H1 (cell line): Measurements from ENCODE around the gene RNF114. TPM values are rescaled to one million over a fixed set of nuclear protein-coding genes. Genes with fewer than 3 reads are reported as not detected.

ENCODE experiments used
- CTCF ChIA-PET: fragments of 300-600 bp; sonication (Branson Sonifier 250); formaldehyde crosslinking; loops from one replicate; lab custom pipeline; 2021; ENCODE audit not compliant: partially characterized antibody; lab: Charles Lee
- POLR2A ChIA-PET: fragments of 300-600 bp; sonication (Branson Sonifier 250); formaldehyde crosslinking; loops from one replicate; lab custom pipeline; 2021; ENCODE audit warnings: inconsistent platforms; ENCODE audit not compliant: partially characterized antibody; lab: Charles Lee
- DNase-seq, 2 experiments: peaks; one replicate each; pipeline versions ENCODE4 v3.0.0 to v3.0.0-alpha.2; 2010 to 2022; ENCODE audit warnings: low spot score in 2 of 2, low read depth in 1 of 2, mixed read lengths in 1 of 2
- FAIRE-seq: peaks from 2 replicates; lab custom pipeline; 2011; peaks lifted over from hg19 to GRCh38; lab: Jason Lieb, UNC
- H2AFZ ChIP-seq: 2 replicates; pipeline ENCODE4 v1.8.1; 2012; ENCODE audit warnings: low read length, inconsistent platforms
- H2AK5ac ChIP-seq: 2 replicates; pipeline ENCODE4 v1.6.1; 2013; ENCODE audit warnings: low read depth, low read length
- H2BK120ac ChIP-seq: replicated peaks from 2 replicates; pipeline ENCODE3; 2013; ENCODE audit warnings: low read depth, low read length, inconsistent platforms
- H2BK12ac ChIP-seq: 2 replicates; pipeline ENCODE4 v1.6.1; 2013; ENCODE audit warnings: low read depth, low read length
- H2BK15ac ChIP-seq: 2 replicates; pipeline ENCODE4 v1.6.1; 2013; ENCODE audit warnings: low read length
- H2BK20ac ChIP-seq: 2 replicates; pipeline ENCODE4 v1.6.1; 2013; ENCODE audit warnings: low read length
- H2BK5ac ChIP-seq: 2 replicates; pipeline ENCODE4 v1.6.1; 2013; ENCODE audit warnings: low read depth, low read length
- H3K14ac ChIP-seq: 2 replicates; pipeline ENCODE4 v1.6.1; 2013; ENCODE audit warnings: inconsistent platforms; ENCODE audit not compliant: insufficient read length
- H3K18ac ChIP-seq: 2 replicates; pipeline ENCODE4 v1.6.1; 2013; ENCODE audit warnings: low read length; ENCODE audit errors: extremely low read depth
- H3K23ac ChIP-seq: 2 replicates; pipeline ENCODE4 v1.6.1; 2013; ENCODE audit warnings: inconsistent platforms; ENCODE audit not compliant: insufficient read length
- H3K23me2 ChIP-seq: 2 replicates; pipeline ENCODE4 v1.6.1; 2013; ENCODE audit warnings: low read depth, low read length
- H3K27ac ChIP-seq: 2 replicates; pipeline ENCODE4 v1.6.1; 2011; ENCODE audit warnings: low read depth, low read length, inconsistent platforms
- H3K27me3 ChIP-seq, 4 experiments: replicated peaks in 1 of 4; 1 replicate in 1 of 4; 2 replicates in 3 of 4; pipeline versions ENCODE4 v1.6.1 to v1.8.1; 2011 to 2013; ENCODE audit warnings: low read length in 3 of 4, mild to moderate bottlenecking in 3 of 4, inconsistent platforms in 2 of 4, mixed read lengths in 2 of 4, moderate library complexity in 1 of 4; ENCODE audit not compliant: control insufficient read depth in 3 of 4, insufficient read depth in 3 of 4; ENCODE audit errors: extremely low read depth in 1 of 4
- H3K36me3 ChIP-seq, 4 experiments: 2 replicates each; pipeline versions ENCODE4 v1.6.1 to v1.8.1; 2011 to 2013; ENCODE audit warnings: mild to moderate bottlenecking in 4 of 4, low read length in 3 of 4, moderate library complexity in 2 of 4, control low read depth in 1 of 4, inconsistent platforms in 1 of 4; ENCODE audit not compliant: insufficient read depth in 4 of 4, control insufficient read depth in 2 of 4
- H3K4ac ChIP-seq: replicated peaks from 2 replicates; pipeline ENCODE3; 2013; ENCODE audit warnings: low read length, low read depth, mixed read lengths, inconsistent platforms; ENCODE audit not compliant: insufficient read length
- H3K4me1 ChIP-seq, 4 experiments: replicated peaks in 1 of 4; 1 replicate in 1 of 4; 2 replicates in 3 of 4; pipeline versions ENCODE4 v1.6.1 to v1.8.1; 2011 to 2013; ENCODE audit warnings: low read length in 3 of 4, inconsistent platforms in 2 of 4, mixed read lengths in 1 of 4; ENCODE audit not compliant: insufficient read depth in 4 of 4, control insufficient read depth in 3 of 4
- H3K4me2 ChIP-seq, 2 experiments: 2 replicates each; pipeline versions ENCODE4 v1.6.1 to v1.8.1; 2011 to 2013; ENCODE audit warnings: low read depth in 2 of 2, low read length in 2 of 2, control low read depth in 1 of 2, inconsistent platforms in 1 of 2, mild to moderate bottlenecking in 1 of 2; ENCODE audit not compliant: insufficient read depth in 1 of 2
- H3K4me3 ChIP-seq, 4 experiments: fragments of 200-600, 300-600 bp in 1 of 4; sonication (generic), shearing (Covaris generic), sonication (Bioruptor Twin) in 1 of 4; 2 replicates each; pipeline versions ENCODE4 v1.5.1 to v1.8.1; 2011 to 2016; ENCODE audit warnings: low read length in 4 of 4, low read depth in 3 of 4, control low read depth in 2 of 4, inconsistent platforms in 2 of 4, mild to moderate bottlenecking in 2 of 4, mixed read lengths in 1 of 4, moderate library complexity in 1 of 4; ENCODE audit not compliant: insufficient read depth in 2 of 4; ENCODE audit errors: extremely low read depth in 1 of 4
- H3K56ac ChIP-seq: replicated peaks from 2 replicates; pipeline ENCODE3; 2013; ENCODE audit warnings: low read depth, mild to moderate bottlenecking, mixed read lengths, low read length, inconsistent platforms; ENCODE audit not compliant: insufficient read length
- H3K79me1 ChIP-seq: 2 replicates; pipeline ENCODE4 v1.6.1; 2013; ENCODE audit warnings: low read depth, low read length, control low read depth
- H3K79me2 ChIP-seq, 2 experiments: 2 replicates each; pipeline versions ENCODE4 v1.6.1 to v1.8.1; 2012 to 2013; ENCODE audit warnings: low read length in 2 of 2, mild to moderate bottlenecking in 2 of 2, inconsistent platforms in 1 of 2; ENCODE audit not compliant: insufficient read depth in 2 of 2, control insufficient read depth in 1 of 2
- H3K9ac ChIP-seq, 4 experiments: replicated peaks in 1 of 4; 1 replicate in 1 of 4; 2 replicates in 3 of 4; pipeline versions ENCODE4 v1.6.1 to v1.8.1; 2011 to 2013; ENCODE audit warnings: low read depth in 3 of 4, low read length in 3 of 4, control low read depth in 2 of 4, mild to moderate bottlenecking in 2 of 4, moderate library complexity in 2 of 4, inconsistent platforms in 1 of 4; ENCODE audit errors: extremely low read depth in 1 of 4
- H3K9me3 ChIP-seq, 2 experiments: 2 replicates each; pipeline versions ENCODE4 v1.6.1 to v1.8.1; 2012 to 2013; ENCODE audit warnings: mild to moderate bottlenecking in 2 of 2, moderate library complexity in 2 of 2, control low read depth in 1 of 2, inconsistent platforms in 1 of 2, low read depth in 1 of 2, low read length in 1 of 2, mixed read lengths in 1 of 2; ENCODE audit not compliant: insufficient read depth in 2 of 2
- H4K20me1 ChIP-seq, 2 experiments: replicated peaks in 1 of 2; 2 replicates each; pipeline versions ENCODE3 to v1.8.1; 2011 to 2013; ENCODE audit warnings: inconsistent platforms in 2 of 2, low read length in 2 of 2, mild to moderate bottlenecking in 1 of 2; ENCODE audit not compliant: insufficient read depth in 2 of 2, control insufficient read depth in 1 of 2
- H4K5ac ChIP-seq: 2 replicates; pipeline ENCODE4 v1.6.1; 2013; ENCODE audit warnings: low read length, low read depth, mixed read lengths, inconsistent platforms; ENCODE audit not compliant: insufficient read length
- H4K8ac ChIP-seq: 2 replicates; pipeline ENCODE4 v1.8.0; 2013; ENCODE audit warnings: mild to moderate bottlenecking, moderate library complexity, low read length, inconsistent platforms; ENCODE audit not compliant: insufficient read depth; ENCODE audit errors: extremely low read depth
- H4K91ac ChIP-seq: replicated peaks from 2 replicates; pipeline ENCODE3; 2013; ENCODE audit warnings: low read length, mixed read lengths, inconsistent platforms; ENCODE audit not compliant: insufficient read length
- CHD2 ChIP-seq: IDR thresholded peaks from 2 replicates; pipeline ENCODE4 v1.6.1; 2012; ENCODE audit warnings: low read length, improper control_type of control experiment
- CTBP2 ChIP-seq: IDR thresholded peaks from 2 replicates; pipeline ENCODE4 v1.7.0; 2011; ENCODE audit warnings: borderline replicate concordance, mild to moderate bottlenecking, moderate library complexity, mixed read lengths, low read length; ENCODE audit not compliant: insufficient read depth, insufficient read length
- MAFK ChIP-seq: IDR thresholded peaks from 2 replicates; pipeline ENCODE4 v1.6.1; 2012; ENCODE audit warnings: low read depth, mild to moderate bottlenecking, improper control_type of control experiment, low read length
- PHF8 ChIP-seq: fragments of 200-600 bp; sonication (generic); conservative IDR thresholded peaks from 2 replicates; pipeline ENCODE4 v1.7.1; 2012; ENCODE audit warnings: low read depth, mild to moderate bottlenecking, inconsistent platforms, low read length, moderate library complexity
- POLR2A ChIP-seq, 2 experiments: IDR thresholded peaks; 1 replicate in 1 of 2; 2 replicates in 1 of 2; pipeline ENCODE4 v1.6.1; 2011; ENCODE audit warnings: low read depth in 2 of 2, low read length in 2 of 2, mild to moderate bottlenecking in 2 of 2; ENCODE audit errors: control extremely low read depth in 1 of 2
- POU5F1 ChIP-seq: IDR thresholded peaks from 2 replicates; pipeline ENCODE4 v1.6.1; 2011; ENCODE audit warnings: low read depth, mild to moderate bottlenecking, low read length, moderate library complexity
- RBBP5 ChIP-seq: IDR thresholded peaks from 2 replicates; pipeline ENCODE4 v1.7.1; 2012; ENCODE audit warnings: low read depth, mild to moderate bottlenecking, inconsistent platforms, low read length, moderate library complexity, borderline replicate concordance
- RFX5 ChIP-seq: IDR thresholded peaks from 2 replicates; pipeline ENCODE4 v1.6.1; 2011; ENCODE audit warnings: low read depth, low read length, improper control_type of control experiment, borderline replicate concordance
- SIRT6 ChIP-seq: IDR thresholded peaks from one replicate; pipeline ENCODE4 v1.7.1; 2012; ENCODE audit warnings: low read length, inconsistent platforms
- SUZ12 ChIP-seq: fragments of 200-600 bp; sonication (generic); IDR thresholded peaks from 2 replicates; pipeline ENCODE4 v1.6.1; 2012; ENCODE audit warnings: mild to moderate bottlenecking, inconsistent platforms, low read length, moderate library complexity, mixed read lengths
- TAF1 ChIP-seq: IDR thresholded peaks from 2 replicates; pipeline ENCODE4 v1.6.1; 2011; ENCODE audit warnings: mild to moderate bottlenecking, low read depth, low read length
- TAF7 ChIP-seq: optimal IDR thresholded peaks from 2 replicates; pipeline ENCODE3; 2011; ENCODE audit warnings: low read depth, mild to moderate bottlenecking, inconsistent platforms, low read length, moderate library complexity, borderline replicate concordance
- WGBS, 2 experiments: shearing (Covaris generic) in 1 of 2; methylation state at CpG; one replicate each; pipeline versions ENCODE4 v1.1.6 to v1.1.7; 2013 to 2015; ENCODE audit warnings: low lambda C conversion rate in 2 of 2, mixed read lengths in 2 of 2, inconsistent platforms in 1 of 2, low coverage in 1 of 2, missing lambda C conversion rate in 1 of 2; ENCODE audit not compliant: insufficient replicate concordance in 2 of 2, insufficient coverage in 1 of 2, insufficient read length in 1 of 2; ENCODE audit errors: extremely low coverage in 1 of 2, missing lambda C conversion rate in 1 of 2; 5-methylcytosine and 5-hydroxymethylcytosine counted together
- polyA plus RNA-seq, 7 experiments: library from polyadenylated mRNA; depleted of rRNA in 3 of 7; stranded (reverse) in 5 of 7; unstranded in 2 of 7; fragments of >200 nt in 5 of 7; fragments of 200-250 nt in 2 of 7; gene quantifications; 1 replicate in 5 of 7; 2 replicates in 1 of 7; 4 replicates in 1 of 7; pipeline versions ENCODE4 v1.2.1 to v1.2.3, GENCODE V29; 2011 to 2013; ENCODE audit warnings: missing spikeins in 2 of 7, mixed read lengths in 2 of 7
- total RNA-seq: library from RNA; stranded (reverse); fragmentation: NEBNext Ultra II Directional; extraction: Animal tissue kit (Norgen Biotek cat#: 25700); gene quantifications from 2 replicates; pipeline ENCODE4 v1.2.1, GENCODE V29; 2021

Gene RNF114
- total and polyA plus RNA-seq, 2 of the 8 experiments (the other 6 are each of a cell fraction or from before 2014, with no cell fraction given) = 81.7 to 89.9 TPM

GRCh38 chr20:49955167-49955566 lies 19.0 kb downstream of the RNF114 start:
- H4K91ac ChIP-seq = no peak overlapping the region
- no peak overlapping the region for H3K23ac ChIP-seq
- H3K14ac ChIP-seq = no peak overlapping the region
- H3K4me1 ChIP-seq = no peaks in the 10 kb centered on the region
- no peaks in the 10 kb centered on the region for H3K27me3 ChIP-seq
- H3K18ac ChIP-seq = no peak overlapping the region
- peaks cover 10 to 50% (median 30%) of the 10 kb centered on the region in 4 experiments; a peak in 7 of 8 replicates for H3K36me3 ChIP-seq
- no peak overlapping the region for H3K4me2 ChIP-seq
- no peak overlapping the region for H4K8ac ChIP-seq
- no peaks in the 10 kb centered on the region for H3K9me3 ChIP-seq
- H3K79me2 ChIP-seq = no peaks in the 10 kb centered on the region
- H3K9ac ChIP-seq = no peak overlapping the region
- DNase-seq (no peak), FAIRE-seq (no peak)
- CTCF ChIA-PET = interaction anchor here (1.4 to 2.1 kb wide), 3 partner anchors 9 to 116 kb away, joined by 3 to 8 read pairs (median 6); no protein-coding TSS in a partner anchor
- H2BK5ac ChIP-seq = no peak overlapping the region
- H4K20me1 ChIP-seq = peaks cover 3 to 6% of the 10 kb centered on the region in 2 experiments
- POLR2A ChIA-PET = no interaction called here
- no peak overlapping the region for H2AK5ac ChIP-seq
- no peak overlapping the region for H3K4me3 ChIP-seq
- no peak overlapping the region for H4K5ac ChIP-seq
- no peak overlapping the region for H3K4ac ChIP-seq
- no peak overlapping the region for H2BK15ac ChIP-seq
- H3K56ac ChIP-seq = no peak overlapping the region
- H2BK12ac ChIP-seq = no peak overlapping the region
- no peak overlapping the region for H2BK120ac ChIP-seq
- H2BK20ac ChIP-seq = no peak overlapping the region
- 78% methylated on average over 3 of the region's 3 CpGs; no CpG with 5 or more reads in 1 of the 2 experiments for WGBS, 2 experiments
- no peak overlapping the region for H2AFZ ChIP-seq
- peaks cover 2% of the 10 kb centered on the region; the same call in 1 of the 2 replicates for H3K79me1 ChIP-seq
- no peak overlapping the region for H3K27ac ChIP-seq
- no peaks in the 10 kb centered on the region; the same call in 1 of the 2 replicates for H3K23me2 ChIP-seq
- TF ChIP-seq TAF1 (no peak), RBBP5 (no peak), CHD2 (no peak), TAF7 (no peak), POU5F1 (no peak), POLR2A (IDR thresholded peaks at IDR 0.05; ENCODE audit: control extremely low read depth in 1 of 2, low read depth in 2 of 2, low read length in 2 of 2) (no peak), RFX5 (no peak), MAFK (no peak), PHF8 (no peak), SUZ12 (no peak), SIRT6 (no peak), CTBP2 (no peak)
